22Rv1 (cell line): Measurements from ENCODE around the gene PTPRB.

Experiments
- H3K27ac ChIP-seq: fragments of 450-650 bp; 2 replicates; pipeline ENCODE4 v1.5.1; 2017
- CTCF ChIP-seq: fragments of 450-650 bp; IDR thresholded peaks from 2 replicates; pipeline ENCODE4 v1.5.1; 2017; ENCODE audit warnings: mild to moderate bottlenecking
- ZFX ChIP-seq: fragments of 450-650 bp; IDR thresholded peaks from 2 replicates; pipeline ENCODE4 v1.6.1; 2017; ENCODE audit warnings: antibody characterized with exemption, borderline replicate concordance

PTPRB gene

GRCh38 chr12:70557583-70558191 lies 79.5 kb downstream of the PTPRB start:
- TF ChIP-seq ZFX (no peak), CTCF (no peak)

GRCh38 chr12:70556179-70556869 lies 80.9 kb downstream of the PTPRB start:
- TF ChIP-seq CTCF (no peak), ZFX (no peak)
- H3K27ac ChIP-seq: no peak overlapping the region

More at GRCh38 chr12:70557583-70558191, 79.5 kb downstream of the PTPRB start:
- H3K27ac ChIP-seq: no peak overlapping the region

- no peak for TF ChIP-seq CTCF
- TF ChIP-seq ZFX: no peak
Observed at GRCh38 chr12:70555081-70555480, 82.1 kb downstream of the PTPRB start.

GRCh38 chr12:70553391-70553859 lies 83.8 kb downstream of the PTPRB start:
- TF ChIP-seq CTCF (no peak), ZFX (no peak)
- peak overlapping the region; percentile 32 for H3K27ac ChIP-seq

More at GRCh38 chr12:70555081-70555480, 82.1 kb downstream of the PTPRB start:
- no peak overlapping the region for H3K27ac ChIP-seq

- no peak for TF ChIP-seq ZFX
- TF ChIP-seq CTCF: no peak
- H3K27ac ChIP-seq: no peak overlapping the region
Observed at GRCh38 chr12:70551731-70552130, 85.5 kb downstream of the PTPRB start.

GRCh38 chr12:70550180-70550577 lies 87.0 kb downstream of the PTPRB start:
- TF ChIP-seq ZFX: no peak
- no peak for TF ChIP-seq CTCF
- H3K27ac ChIP-seq: peak overlapping the region; percentile 45

- no peak for TF ChIP-seq CTCF
Observed at GRCh38 chr12:70549340-70550179, 87.7 kb downstream of the PTPRB start.

More at GRCh38 chr12:70549340-70550179, 87.7 kb downstream of the PTPRB start:
- H3K27ac ChIP-seq: peak overlapping the region; percentile 45
